IPS DF 4.7 (cell line): ENCODE data around the gene EBF4.
"Not testable (repeated sequence)": the region's sequence is repeated elsewhere in the genome, so short reads cannot be mapped to it uniquely, and the experiment has no call there.

Source experiments
- DNase-seq: peaks from one replicate; pipeline ENCODE4 v3.0.0-alpha.2; 2013; ENCODE audit warnings: low spot score; ENCODE audit errors: extremely low read depth

Gene EBF4

DNA sequence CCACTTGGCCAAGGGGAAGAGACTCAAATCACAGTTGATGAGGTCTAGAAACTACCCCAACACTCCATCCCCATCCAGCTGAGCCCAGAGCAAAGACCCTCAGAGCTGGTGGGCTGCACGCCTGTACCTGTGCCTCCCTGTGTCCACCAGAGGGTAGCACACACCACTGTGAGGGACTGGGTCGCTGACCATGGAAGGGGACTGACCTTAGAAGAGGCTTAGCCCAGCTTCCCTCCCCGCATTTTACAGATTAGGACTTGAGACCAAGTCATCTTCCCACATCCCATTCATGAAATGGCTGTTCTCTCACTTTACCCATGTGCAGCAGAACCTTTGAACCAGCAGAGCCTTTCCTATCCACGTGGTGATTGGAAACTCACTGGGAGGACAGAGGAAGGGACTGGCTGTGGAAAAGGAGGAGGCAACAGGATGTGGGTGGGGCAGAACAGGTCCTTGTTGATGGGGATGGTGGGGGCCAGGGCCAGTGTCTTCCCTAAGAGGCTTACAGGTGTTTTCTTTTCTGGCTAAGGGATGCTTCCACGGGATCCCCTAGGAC is 63.6 kb downstream of the EBF4 start:
- no peak for DNase-seq

- no peak for DNase-seq
These were observed 64.4 kb downstream of the EBF4 start for GRCh38 chr20:2757001-2757400.

GRCh38 chr20:2757969-2758368 is 65.4 kb downstream of the EBF4 start:
- no peak for DNase-seq

DNA sequence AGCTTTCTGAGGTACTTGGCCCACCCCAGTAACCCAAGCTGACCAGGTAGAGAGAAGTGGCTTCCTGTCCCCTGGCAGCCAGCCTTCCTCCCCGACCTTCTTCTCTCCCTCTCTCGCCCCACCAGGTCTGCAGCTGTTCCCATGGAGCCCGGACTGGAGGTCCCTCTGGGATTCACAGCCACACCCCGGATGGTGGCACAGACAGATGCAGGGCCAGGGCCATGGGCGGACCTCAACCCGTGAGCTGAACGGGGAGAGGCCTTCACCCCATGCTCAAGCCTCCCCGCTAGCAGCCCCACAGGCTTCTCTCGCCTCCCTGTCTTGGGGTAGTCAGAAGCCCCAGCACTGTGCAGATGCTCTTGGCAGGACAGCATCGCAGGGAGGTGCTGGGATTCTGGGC is 66.6 kb downstream of the EBF4 start:
- no peak for DNase-seq

GRCh38 chr20:2759603-2760296 is 67.2 kb downstream of the EBF4 start:
- DNase-seq: no peak

GRCh38 chr20:2760297-2760951 is 67.8 kb downstream of the EBF4 start:
- DNase-seq: no peak

DNA sequence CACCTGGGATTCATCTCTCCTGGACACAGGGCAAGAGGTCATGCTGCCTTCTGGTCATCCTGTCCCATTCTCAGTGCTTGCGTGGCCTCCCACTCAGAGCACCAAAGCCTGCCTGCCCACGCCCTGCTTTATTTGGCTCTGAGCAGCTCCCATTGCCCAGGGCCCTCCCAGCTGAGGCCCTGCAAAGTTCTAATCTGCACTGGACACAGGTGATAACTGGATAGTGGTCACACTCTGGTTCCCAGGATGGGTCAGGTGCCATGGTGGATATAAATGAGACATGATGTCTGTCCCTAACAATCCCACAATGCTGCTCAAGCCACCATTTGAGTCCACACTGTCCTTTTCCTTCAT is 68.3 kb downstream of the EBF4 start:
- no peak for DNase-seq

DNA sequence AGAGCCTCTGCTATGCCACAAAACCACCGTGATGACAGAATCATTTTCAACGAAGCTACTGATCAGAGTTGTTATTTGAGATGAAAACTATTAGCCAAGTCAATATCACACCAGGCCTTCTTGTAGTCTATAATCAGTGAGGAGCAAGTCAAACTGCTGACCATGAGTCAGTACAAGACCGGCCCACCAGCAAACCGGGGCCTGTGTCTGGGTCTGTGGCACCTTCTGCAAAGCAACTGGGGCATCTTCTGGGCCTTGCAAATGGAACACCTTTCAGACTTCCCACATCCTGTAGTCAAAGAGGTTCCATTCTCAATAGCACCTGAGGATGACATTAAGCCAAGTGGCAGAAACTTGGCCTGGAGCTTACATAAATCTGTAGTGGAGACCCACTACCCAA is 69.3 kb downstream of the EBF4 start:
- DNase-seq: no peak

- no peak for DNase-seq
These were observed 70.1 kb downstream of the EBF4 start for GRCh38 chr20:2762578-2763131.

- DNase-seq: no peak
These were observed 70.6 kb downstream of the EBF4 start for GRCh38 chr20:2763186-2763585.

- no peak for DNase-seq
These were observed 75.4 kb downstream of the EBF4 start for GRCh38 chr20:2767768-2768631.

- DNase-seq: no peak
These were observed 76.0 kb downstream of the EBF4 start for GRCh38 chr20:2768632-2769015.

DNA sequence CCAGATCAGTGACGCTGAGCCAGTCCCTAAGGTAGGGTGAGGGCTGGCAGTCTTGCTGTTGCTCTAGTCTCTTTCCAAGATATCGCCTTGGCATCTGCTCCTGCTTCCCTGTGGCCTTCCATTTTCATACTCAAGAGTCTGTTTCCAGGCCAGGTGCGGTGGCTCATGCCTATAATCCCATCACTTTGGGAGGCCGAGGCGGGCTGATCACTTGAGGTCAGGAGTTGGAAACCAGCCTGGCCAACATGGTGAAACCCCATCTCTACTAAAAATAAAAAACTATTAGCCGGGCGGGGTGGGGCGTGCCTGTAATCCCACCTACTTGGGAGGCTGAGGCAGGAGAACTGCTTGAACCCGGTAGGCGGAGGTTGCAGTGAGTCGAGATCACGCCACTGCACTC is 77.5 kb downstream of the EBF4 start:
- DNase-seq: not testable (repeated sequence)

- no peak for DNase-seq
These were observed 79.1 kb downstream of the EBF4 start for GRCh38 chr20:2771631-2772080.

- no peak for DNase-seq
These were observed 81.2 kb downstream of the EBF4 start for GRCh38 chr20:2773812-2774211.

DNA sequence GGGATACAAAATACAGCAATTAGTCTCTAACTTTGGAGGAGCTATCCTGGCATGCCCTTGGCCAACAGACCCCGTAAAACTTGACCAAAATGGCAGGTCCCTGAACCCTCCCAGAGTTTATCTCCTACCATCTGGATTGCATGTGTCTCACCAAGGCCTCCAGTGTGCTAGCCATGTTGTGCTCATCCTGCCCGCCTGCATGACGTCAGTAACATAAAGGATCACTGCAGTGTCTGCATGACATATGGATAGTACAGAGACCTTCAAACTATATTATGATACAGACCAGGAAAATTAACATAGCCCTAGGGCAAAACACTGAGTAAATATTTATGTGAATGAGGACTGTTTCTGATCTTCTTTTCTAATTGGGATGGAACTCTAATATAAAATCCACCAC is 82.6 kb downstream of the EBF4 start:
- DNase-seq: no peak

DNA sequence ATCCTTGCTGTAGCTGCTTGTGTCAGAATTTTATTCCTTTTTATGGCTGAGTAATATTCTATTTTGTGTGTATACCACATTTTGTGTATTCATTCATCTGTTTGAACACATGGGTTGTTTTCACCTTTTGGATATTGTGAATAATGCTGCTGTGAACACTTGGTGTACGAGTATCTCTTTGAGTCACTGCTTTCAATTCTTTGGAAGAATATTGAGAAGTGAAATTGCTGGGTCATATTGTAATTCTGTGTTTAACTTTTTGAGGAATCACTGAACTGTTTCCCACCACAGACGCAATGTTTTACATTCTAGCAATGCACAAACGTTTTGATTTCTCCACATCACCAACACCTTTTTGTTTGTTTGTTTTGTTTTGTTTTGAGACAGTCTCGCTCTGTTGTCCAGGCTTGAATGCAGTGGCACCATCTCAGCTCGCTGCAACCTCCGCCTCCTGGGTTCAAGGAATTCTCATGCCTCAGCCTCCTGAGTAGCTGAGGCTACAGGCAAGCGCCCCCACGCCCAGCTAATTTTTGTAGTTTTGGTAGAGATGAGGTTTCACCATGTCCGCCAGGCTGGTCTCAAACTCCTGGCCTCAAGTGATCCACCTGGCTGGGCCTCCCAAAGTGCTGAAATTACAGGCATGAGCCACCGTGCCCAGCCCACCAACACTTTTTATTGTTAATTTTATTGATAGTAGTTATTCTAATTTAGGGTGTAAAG is 86.2 kb downstream of the EBF4 start:
- DNase-seq: no peak

DNA sequence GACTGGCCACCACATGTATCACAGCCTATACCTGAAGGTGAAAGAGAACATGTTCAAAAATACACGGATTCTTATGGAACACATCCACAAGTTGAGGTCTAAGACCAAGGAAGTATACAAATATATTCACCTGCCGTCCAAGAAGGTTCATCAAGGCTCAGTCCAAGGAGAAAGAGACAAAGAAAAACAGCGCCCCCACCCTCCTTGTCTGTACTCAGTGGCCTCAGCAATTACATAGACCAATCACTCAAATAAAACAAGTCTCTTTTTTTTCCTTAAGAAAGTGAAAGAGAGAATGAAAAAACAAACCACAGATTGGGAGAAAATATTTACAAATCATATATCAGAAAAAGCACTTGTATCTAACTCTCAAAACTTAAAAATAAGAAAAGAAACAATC is 88.4 kb downstream of the EBF4 start:
- DNase-seq: no peak

DNA sequence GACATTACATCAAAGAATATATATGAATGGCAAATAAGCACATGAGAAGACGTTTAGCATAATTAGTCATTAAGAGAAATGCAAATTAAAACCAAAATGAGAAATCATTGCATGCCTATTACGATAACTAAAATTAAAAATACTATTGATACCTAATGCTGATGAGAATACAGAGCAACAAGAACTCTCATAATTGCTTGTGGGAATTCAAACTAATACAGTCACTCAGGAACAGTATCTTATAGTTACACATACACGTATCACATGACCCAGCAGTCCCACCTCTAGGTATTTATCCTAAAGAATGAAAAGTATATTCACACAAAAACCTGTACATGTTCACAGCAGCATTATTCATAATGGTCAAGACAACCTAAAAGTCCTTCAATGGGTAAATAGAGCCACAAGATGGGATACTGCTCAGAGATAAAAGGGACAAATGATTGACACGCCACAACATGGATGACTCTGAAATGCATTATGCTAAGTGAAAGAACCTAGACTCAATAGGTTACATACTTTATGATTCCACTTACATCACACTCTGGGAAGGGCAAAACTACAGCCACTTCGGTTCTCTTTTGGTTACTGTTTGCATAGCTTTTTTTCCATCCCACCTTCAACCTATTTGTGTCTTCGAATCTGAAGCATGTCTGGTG is 91.5 kb downstream of the EBF4 start:
- DNase-seq: no peak

- DNase-seq: no peak
These were observed 100.9 kb downstream of the EBF4 start for GRCh38 chr20:2793471-2793870.
